Measurements from ENCODE around the gene STEAP4. TPM values are rescaled to one million over a fixed set of nuclear protein-coding genes. Genes with fewer than 3 reads are reported as not detected.

The STEAP4 gene
- total RNA-seq, 2 donors from 2014 or later, result 14.3 to 14.8 TPM

DNA sequence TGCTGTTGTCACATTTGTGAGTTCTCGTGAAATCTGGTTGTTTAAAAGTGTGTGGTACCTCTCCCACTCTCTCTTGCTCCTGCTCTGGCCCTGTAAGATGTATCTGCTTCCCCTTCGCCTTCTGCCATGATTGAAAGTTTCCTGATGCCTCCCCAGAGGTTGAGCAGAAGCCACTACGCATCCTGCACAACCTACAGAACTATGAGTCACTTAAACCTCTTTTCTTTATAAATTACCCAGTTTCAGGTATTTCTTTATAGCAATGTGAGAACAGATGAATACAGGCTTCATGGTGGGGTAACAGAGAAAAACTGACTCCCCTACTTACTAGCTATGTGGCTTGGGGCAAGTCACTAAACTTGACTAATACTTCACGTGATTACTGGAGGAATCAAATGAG, 18.0 kb upstream of the STEAP4 start:
- no peaks in the 10 kb centered on the region for H3K27me3 ChIP-seq
- H3K36me3 ChIP-seq (replicated peaks in 1 of 2; ENCODE audit: insufficient read depth in 1 of 2, low read depth in 2 of 2), result no peaks in the 10 kb centered on the region
- ATAC-seq (no peak), DNase-seq (no peak)
- H3K27ac ChIP-seq, result no peak overlapping the region
- WGBS, 2 donors, result 86% methylated on average over 4 of the region's 4 CpGs
- TF ChIP-seq, protein P1, sequence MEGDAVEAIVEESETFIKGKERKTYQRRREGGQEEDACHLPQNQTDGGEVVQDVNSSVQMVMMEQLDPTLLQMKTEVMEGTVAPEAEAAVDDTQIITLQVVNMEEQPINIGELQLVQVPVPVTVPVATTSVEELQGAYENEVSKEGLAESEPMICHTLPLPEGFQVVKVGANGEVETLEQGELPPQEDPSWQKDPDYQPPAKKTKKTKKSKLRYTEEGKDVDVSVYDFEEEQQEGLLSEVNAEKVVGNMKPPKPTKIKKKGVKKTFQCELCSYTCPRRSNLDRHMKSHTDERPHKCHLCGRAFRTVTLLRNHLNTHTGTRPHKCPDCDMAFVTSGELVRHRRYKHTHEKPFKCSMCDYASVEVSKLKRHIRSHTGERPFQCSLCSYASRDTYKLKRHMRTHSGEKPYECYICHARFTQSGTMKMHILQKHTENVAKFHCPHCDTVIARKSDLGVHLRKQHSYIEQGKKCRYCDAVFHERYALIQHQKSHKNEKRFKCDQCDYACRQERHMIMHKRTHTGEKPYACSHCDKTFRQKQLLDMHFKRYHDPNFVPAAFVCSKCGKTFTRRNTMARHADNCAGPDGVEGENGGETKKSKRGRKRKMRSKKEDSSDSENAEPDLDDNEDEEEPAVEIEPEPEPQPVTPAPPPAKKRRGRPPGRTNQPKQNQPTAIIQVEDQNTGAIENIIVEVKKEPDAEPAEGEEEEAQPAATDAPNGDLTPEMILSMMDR (IDR thresholded peaks at IDR 0.05), result no peak
- TF ChIP-seq POLR2A (IDR thresholded peaks at IDR 0.05), result no peak
- H3K9me3 ChIP-seq, result no peaks in the 10 kb centered on the region
- H3K4me1 ChIP-seq, result no peaks in the 10 kb centered on the region
- intact Hi-C loops (cut with DNase I), result no loop called here
- H3K4me3 ChIP-seq, result no peak overlapping the region

DNA sequence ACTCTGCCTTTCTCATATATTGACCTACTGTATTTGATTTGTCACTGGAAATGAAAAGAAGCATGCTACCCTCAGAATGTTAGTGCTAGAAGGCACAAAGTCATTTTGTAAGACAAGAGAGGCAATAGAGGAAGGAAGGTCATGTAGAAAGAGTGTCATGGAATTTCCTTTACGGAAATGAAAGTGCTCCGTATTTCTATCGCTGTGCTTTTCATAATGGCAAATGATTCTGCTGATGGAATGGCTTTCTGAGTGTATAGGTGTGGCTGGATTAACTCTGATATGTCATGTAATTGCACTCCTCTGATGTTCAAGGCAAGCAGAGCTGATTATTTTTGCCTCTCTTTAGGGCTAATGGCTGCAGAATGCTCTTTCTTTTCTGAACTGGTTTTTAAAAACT, 15.5 kb upstream of the STEAP4 start:
- TF ChIP-seq, protein P1 (IDR thresholded peaks at IDR 0.05), result no peak
- no peak for TF ChIP-seq POLR2A (IDR thresholded peaks at IDR 0.05)
- Histone ChIP-seq H3K9me3 (no peaks in the 10 kb centered on the region), H3K4me3 (no peak overlapping the region), H3K4me1 (no peaks in the 10 kb centered on the region), H3K27me3 (no peaks in the 10 kb centered on the region), H3K36me3 (replicated peaks in 1 of 2; ENCODE audit: insufficient read depth in 1 of 2, low read depth in 2 of 2) (no peaks in the 10 kb centered on the region), H3K27ac (no peak overlapping the region)
- intact Hi-C loops (cut with DNase I), result no loop called here
- DNase-seq, result no peak
- no peak for ATAC-seq
- WGBS, 2 donors, result 60 to 89% methylated on average over 3 of the region's 3 CpGs

DNA sequence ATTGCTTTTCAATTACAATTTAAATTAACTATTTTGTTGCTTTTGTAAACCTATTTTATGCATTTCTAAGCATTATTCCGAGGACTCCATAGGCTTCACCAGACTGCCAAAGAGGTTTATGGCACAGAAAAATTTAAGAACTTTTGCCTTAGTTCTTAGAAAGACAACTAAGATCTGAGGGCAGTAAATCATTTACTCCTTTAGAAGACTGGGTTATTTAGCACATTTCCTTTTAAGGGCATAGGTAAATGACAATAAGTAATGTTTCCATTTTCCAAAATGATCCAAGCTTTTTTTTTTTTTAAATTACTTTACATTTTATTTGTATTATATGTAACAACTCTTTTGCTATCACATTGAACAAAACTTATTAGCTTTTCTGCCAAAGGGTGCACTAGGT, 15.0 kb upstream of the STEAP4 start:
- no peak overlapping the region for H3K27ac ChIP-seq
- H3K9me3 ChIP-seq, result no peaks in the 10 kb centered on the region
- DNase-seq (no peak), ATAC-seq (no peak)
- WGBS, 2 donors, result 94 to 100% methylated on average over 1 of the region's 1 CpG
- H3K36me3 ChIP-seq (replicated peaks in 1 of 2; ENCODE audit: insufficient read depth in 1 of 2, low read depth in 2 of 2), result no peaks in the 10 kb centered on the region
- no peak overlapping the region for H3K4me3 ChIP-seq
- TF ChIP-seq, protein P1 (IDR thresholded peaks at IDR 0.05), result no peak
- no peak for TF ChIP-seq POLR2A (IDR thresholded peaks at IDR 0.05)
- H3K27me3 ChIP-seq, result no peaks in the 10 kb centered on the region
- no peaks in the 10 kb centered on the region for H3K4me1 ChIP-seq
- intact Hi-C loops (cut with DNase I), result no loop called here

DNA sequence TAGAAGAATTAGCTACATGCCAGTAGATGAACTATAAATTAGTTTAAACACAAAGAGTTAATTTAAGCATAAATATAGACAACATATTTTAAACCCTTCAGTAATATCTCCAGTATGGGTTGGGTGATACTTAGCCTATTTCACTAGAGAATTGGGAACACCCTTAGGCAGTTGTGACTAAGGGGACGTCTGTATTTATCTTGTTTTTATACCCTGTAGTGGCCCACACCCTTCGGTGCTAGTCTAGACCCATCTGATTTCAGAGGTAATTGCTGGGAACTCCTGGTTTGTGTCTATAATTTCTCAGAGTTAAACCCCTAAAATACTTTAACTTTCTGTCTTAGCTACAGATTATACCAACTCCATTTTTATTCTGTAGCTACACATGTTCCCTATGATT, 11.5 kb upstream of the STEAP4 start:
- no peaks in the 10 kb centered on the region for H3K4me1 ChIP-seq
- DNase-seq (no peak), ATAC-seq (no peak)
- no peak overlapping the region for H3K27ac ChIP-seq
- TF ChIP-seq POLR2A (IDR thresholded peaks at IDR 0.05), result no peak
- TF ChIP-seq, protein P1 (IDR thresholded peaks at IDR 0.05), result no peak
- intact Hi-C loops (cut with DNase I), result no loop called here
- H3K9me3 ChIP-seq, result no peaks in the 10 kb centered on the region
- H3K36me3 ChIP-seq (replicated peaks in 1 of 2; ENCODE audit: insufficient read depth in 1 of 2, low read depth in 2 of 2), result no peaks in the 10 kb centered on the region
- no peak overlapping the region for H3K4me3 ChIP-seq
- 73 to 88% methylated on average over 2 of the region's 2 CpGs for whole genome bisulfite sequencing, 2 donors
- no peaks in the 10 kb centered on the region for H3K27me3 ChIP-seq

DNA sequence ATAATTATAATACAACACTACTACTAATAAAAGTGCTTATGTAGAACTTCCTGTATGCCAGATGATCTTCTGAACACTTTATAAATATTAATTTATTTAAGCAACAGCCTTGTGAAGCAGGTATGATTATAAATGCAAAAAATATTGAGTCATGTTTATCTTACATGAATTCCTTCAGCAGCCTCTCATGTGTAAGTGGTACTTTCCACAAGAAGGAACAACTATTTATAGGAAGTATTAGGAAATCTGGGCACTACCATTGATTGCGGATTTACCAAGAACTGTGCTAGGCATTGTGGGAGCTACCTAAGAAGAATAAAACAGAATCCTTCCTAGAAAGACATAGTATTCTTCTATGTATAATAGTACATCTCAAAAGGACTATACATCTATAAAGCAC, 10.7 kb upstream of the STEAP4 start:
- H3K9me3 ChIP-seq, result no peaks in the 10 kb centered on the region
- ATAC-seq (no peak), DNase-seq (no peak)
- no peak overlapping the region for H3K4me3 ChIP-seq
- no peaks in the 10 kb centered on the region for H3K4me1 ChIP-seq
- no peaks in the 10 kb centered on the region for H3K36me3 ChIP-seq (replicated peaks in 1 of 2; ENCODE audit: insufficient read depth in 1 of 2, low read depth in 2 of 2)
- 77 to 89% methylated on average over 1 of the region's 1 CpG for WGBS, 2 donors
- no peaks in the 10 kb centered on the region for H3K27me3 ChIP-seq
- intact Hi-C loops (cut with DNase I), result no loop called here
- no peak for TF ChIP-seq POLR2A (IDR thresholded peaks at IDR 0.05)
- TF ChIP-seq, protein P1 (IDR thresholded peaks at IDR 0.05), result no peak
- no peak overlapping the region for H3K27ac ChIP-seq
